ENCODE data around the gene SLC34A1.
A peak's percentile ranks its signal among the peaks of the same experiment; 100 is the strongest.
"Not testable (repeated sequence)": the region's sequence is repeated elsewhere in the genome, so short reads cannot be mapped to it uniquely, and the experiment has no call there.

The SLC34A1 gene

GRCh38 chr5:177384134-177384533 lies at the start of gene SLC34A1:
SLC34A1 (plus strand) TSS chr5:177384434; CDS start chr5:177385742, 1,308 bp downstream.
- no peak for DNase-seq

GRCh38 chr5:177334781-177335700 lies 49.2 kb upstream of the SLC34A1 start:
- no peak for DNase-seq

- DNase-seq, result no peak
These were observed 48.6 kb upstream of the SLC34A1 start for GRCh38 chr5:177335701-177336065.

GRCh38 chr5:177336112-177336511 lies 48.1 kb upstream of the SLC34A1 start:
- DNase-seq, result no peak

- no peak for DNase-seq
These were observed 47.4 kb upstream of the SLC34A1 start for GRCh38 chr5:177336603-177337494.

GRCh38 chr5:177338251-177339106 lies 45.8 kb upstream of the SLC34A1 start:
- DNase-seq, result no peak

- DNase-seq, result no peak
These were observed 45.1 kb upstream of the SLC34A1 start for GRCh38 chr5:177339107-177339638.

- not testable (repeated sequence) for DNase-seq
These were observed 41.2 kb upstream of the SLC34A1 start for GRCh38 chr5:177343000-177343399.

GRCh38 chr5:177343777-177344176 lies 40.5 kb upstream of the SLC34A1 start:
- DNase-seq, result no peak

- no peak for DNase-seq
These were observed 39.3 kb upstream of the SLC34A1 start for GRCh38 chr5:177344891-177345290.

GRCh38 chr5:177346820-177347219 lies 37.4 kb upstream of the SLC34A1 start:
- no peak for DNase-seq

GRCh38 chr5:177347699-177348098 lies 36.5 kb upstream of the SLC34A1 start:
- no peak for DNase-seq

GRCh38 chr5:177349362-177349647 lies 34.9 kb upstream of the SLC34A1 start:
- no peak for DNase-seq

GRCh38 chr5:177349762-177350161 lies 34.5 kb upstream of the SLC34A1 start:
- no peak for DNase-seq

- DNase-seq, result no peak
These were observed 33.4 kb upstream of the SLC34A1 start for GRCh38 chr5:177350776-177351391.

GRCh38 chr5:177351392-177352329 lies 32.6 kb upstream of the SLC34A1 start, which contains the start of gene LMAN2:
LMAN2 (minus strand) TSS chr5:177351668; CDS start chr5:177351647, 21 bp downstream.
- DNase-seq, result peak; percentile 55

GRCh38 chr5:177353093-177353492 lies 31.1 kb upstream of the SLC34A1 start:
- no peak for DNase-seq

GRCh38 chr5:177354256-177354655 lies 30.0 kb upstream of the SLC34A1 start:
- no peak for DNase-seq

- DNase-seq, result no peak
These were observed 29.5 kb upstream of the SLC34A1 start for GRCh38 chr5:177354711-177355110.

GRCh38 chr5:177355162-177355867 lies 28.9 kb upstream of the SLC34A1 start:
- no peak for DNase-seq
